Measurements from ENCODE around the gene SOSTDC1.

The SOSTDC1 gene

DNA sequence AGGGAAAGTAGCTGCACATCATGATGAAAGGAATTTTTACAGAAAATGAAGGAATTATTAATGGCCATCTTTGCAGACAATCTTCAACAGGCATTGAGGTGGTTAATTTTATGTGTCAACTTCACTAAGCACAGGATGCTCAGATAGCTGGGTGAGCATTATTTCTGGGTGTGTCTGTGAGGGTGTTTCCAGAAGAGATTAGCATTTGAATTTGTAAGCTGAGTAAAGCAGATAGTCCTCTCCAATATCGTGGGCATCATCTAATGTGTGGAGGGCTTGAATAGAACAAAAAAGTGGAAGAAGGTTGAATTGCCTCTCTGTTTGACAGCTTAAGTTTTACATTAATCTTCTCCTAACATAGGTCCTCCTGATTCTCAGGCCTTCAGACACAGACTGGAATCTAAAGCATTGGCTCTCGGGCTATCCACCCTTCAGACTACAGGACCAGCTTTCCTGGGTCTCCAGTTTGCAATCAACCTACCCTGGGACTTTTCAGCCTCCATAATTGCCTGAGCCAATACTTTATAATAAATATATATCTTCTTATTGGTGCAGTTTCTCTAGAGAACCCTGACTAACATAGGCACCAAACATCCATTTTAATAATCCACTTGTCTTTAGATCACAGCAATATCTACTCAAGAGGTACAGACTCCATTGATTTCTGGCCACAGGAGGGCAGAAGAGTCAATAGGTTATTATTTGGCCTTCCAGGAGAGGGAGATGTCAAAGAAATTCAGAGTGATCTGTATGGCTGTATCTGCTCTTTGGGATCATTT is 33.7 kb downstream of the SOSTDC1 start:
- no peak overlapping the region for H3K9ac ChIP-seq (ENCODE audit: low read depth, low read length, poor library complexity, severe bottlenecking)
- H2AFZ ChIP-seq (ENCODE audit: low read length), result no peak overlapping the region
- no peak overlapping the region for H3K4me3 ChIP-seq (ENCODE audit: low read length, poor library complexity, severe bottlenecking)
- no peaks in the 10 kb centered on the region for H3K9me2 ChIP-seq (replicated peaks; ENCODE audit: low read depth, low read length)
- H3K4me2 ChIP-seq (ENCODE audit: low read depth, low read length, poor library complexity, severe bottlenecking), result no peak overlapping the region
- H4K20me1 ChIP-seq (ENCODE audit: insufficient read depth, low read length, poor library complexity, severe bottlenecking), result no peaks in the 10 kb centered on the region
- no peaks in the 10 kb centered on the region for H3K79me2 ChIP-seq (ENCODE audit: insufficient read depth, low read length)
- peaks cover 14% of the 10 kb centered on the region for H3K4me1 ChIP-seq (ENCODE audit: insufficient read depth, low read length, poor library complexity, severe bottlenecking)
- no peaks in the 10 kb centered on the region for H3K36me3 ChIP-seq (ENCODE audit: insufficient read depth, low read length)
- no peaks in the 10 kb centered on the region for H3K27me3 ChIP-seq (ENCODE audit: insufficient read depth, low read length, poor library complexity, severe bottlenecking)
- no peaks in the 10 kb centered on the region for H3K9me3 ChIP-seq (ENCODE audit: insufficient read depth, low read depth, low read length)
- H3F3A ChIP-seq (ENCODE audit: low read depth), result no peaks in the 10 kb centered on the region
- TF ChIP-seq, protein P1, sequence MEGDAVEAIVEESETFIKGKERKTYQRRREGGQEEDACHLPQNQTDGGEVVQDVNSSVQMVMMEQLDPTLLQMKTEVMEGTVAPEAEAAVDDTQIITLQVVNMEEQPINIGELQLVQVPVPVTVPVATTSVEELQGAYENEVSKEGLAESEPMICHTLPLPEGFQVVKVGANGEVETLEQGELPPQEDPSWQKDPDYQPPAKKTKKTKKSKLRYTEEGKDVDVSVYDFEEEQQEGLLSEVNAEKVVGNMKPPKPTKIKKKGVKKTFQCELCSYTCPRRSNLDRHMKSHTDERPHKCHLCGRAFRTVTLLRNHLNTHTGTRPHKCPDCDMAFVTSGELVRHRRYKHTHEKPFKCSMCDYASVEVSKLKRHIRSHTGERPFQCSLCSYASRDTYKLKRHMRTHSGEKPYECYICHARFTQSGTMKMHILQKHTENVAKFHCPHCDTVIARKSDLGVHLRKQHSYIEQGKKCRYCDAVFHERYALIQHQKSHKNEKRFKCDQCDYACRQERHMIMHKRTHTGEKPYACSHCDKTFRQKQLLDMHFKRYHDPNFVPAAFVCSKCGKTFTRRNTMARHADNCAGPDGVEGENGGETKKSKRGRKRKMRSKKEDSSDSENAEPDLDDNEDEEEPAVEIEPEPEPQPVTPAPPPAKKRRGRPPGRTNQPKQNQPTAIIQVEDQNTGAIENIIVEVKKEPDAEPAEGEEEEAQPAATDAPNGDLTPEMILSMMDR (conservative IDR thresholded peaks at IDR 0.05; ENCODE audit: low read length), result peak; percentile 79
- TF ChIP-seq EZH2phosphoT487 (IDR thresholded peaks at IDR 0.05; ENCODE audit: borderline replicate concordance), result no peak

DNA sequence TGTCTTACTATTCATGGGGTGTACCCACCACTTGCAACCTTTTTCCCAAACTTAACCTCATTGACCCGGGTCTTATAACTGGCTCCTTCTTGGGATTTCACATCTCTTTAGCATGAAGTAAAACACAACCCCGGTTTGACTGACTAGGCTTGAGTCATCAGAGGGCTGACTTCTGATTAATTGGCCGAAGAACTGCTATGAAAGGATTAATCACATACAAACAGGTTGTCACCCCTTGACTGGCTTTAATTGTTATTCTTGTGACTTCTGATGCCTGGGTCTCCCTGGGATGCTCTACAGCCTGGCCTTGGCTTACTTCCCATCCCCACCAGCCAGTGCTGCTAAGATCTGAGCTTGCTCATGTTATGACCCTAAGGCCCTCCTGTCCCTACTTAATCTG is 35.4 kb downstream of the SOSTDC1 start:
- Histone ChIP-seq H3F3A (ENCODE audit: low read depth) (no peaks in the 10 kb centered on the region), H3K4me1 (ENCODE audit: insufficient read depth, low read length, poor library complexity, severe bottlenecking) (peaks cover 14% of the 10 kb centered on the region), H3K4me3 (ENCODE audit: low read length, poor library complexity, severe bottlenecking) (no peak overlapping the region), H3K4me2 (ENCODE audit: low read depth, low read length, poor library complexity, severe bottlenecking) (no peak overlapping the region), H3K27me3 (ENCODE audit: insufficient read depth, low read length, poor library complexity, severe bottlenecking) (no peaks in the 10 kb centered on the region), H3K9me2 (replicated peaks; ENCODE audit: low read depth, low read length) (no peaks in the 10 kb centered on the region), H3K79me2 (ENCODE audit: insufficient read depth, low read length) (no peaks in the 10 kb centered on the region), H3K9ac (ENCODE audit: low read depth, low read length, poor library complexity, severe bottlenecking) (no peak overlapping the region), H3K9me3 (ENCODE audit: insufficient read depth, low read depth, low read length) (no peaks in the 10 kb centered on the region), H4K20me1 (ENCODE audit: insufficient read depth, low read length, poor library complexity, severe bottlenecking) (no peaks in the 10 kb centered on the region), H2AFZ (ENCODE audit: low read length) (no peak overlapping the region), H3K36me3 (ENCODE audit: insufficient read depth, low read length) (no peaks in the 10 kb centered on the region)
- TF ChIP-seq, protein P1 (conservative IDR thresholded peaks at IDR 0.05; ENCODE audit: low read length), result no peak
- TF ChIP-seq EZH2phosphoT487 (IDR thresholded peaks at IDR 0.05; ENCODE audit: borderline replicate concordance), result no peak

DNA sequence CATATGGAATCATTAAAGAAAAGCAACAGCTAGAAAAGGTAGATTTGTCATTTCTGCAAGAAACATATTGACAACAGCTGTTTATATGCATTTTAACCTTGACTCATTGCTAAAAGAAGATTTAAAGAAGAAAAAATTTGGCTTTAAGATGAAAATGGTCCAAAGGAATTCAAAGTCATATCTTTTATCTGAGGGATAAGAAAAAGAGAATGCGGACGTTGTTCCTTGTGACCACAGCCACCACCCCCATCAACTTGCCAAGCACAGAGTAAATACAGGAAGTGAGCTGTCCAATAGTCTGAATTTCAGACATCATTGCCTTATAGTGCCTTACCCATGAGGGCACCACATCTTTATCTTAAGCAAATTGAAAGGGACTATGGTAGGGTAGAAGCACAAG is 36.9 kb downstream of the SOSTDC1 start:
- Histone ChIP-seq H3K9ac (ENCODE audit: low read depth, low read length, poor library complexity, severe bottlenecking) (no peak overlapping the region), H3K4me3 (ENCODE audit: low read length, poor library complexity, severe bottlenecking) (no peak overlapping the region), H3K9me2 (replicated peaks; ENCODE audit: low read depth, low read length) (no peaks in the 10 kb centered on the region), H3K27me3 (ENCODE audit: insufficient read depth, low read length, poor library complexity, severe bottlenecking) (no peaks in the 10 kb centered on the region), H4K20me1 (ENCODE audit: insufficient read depth, low read length, poor library complexity, severe bottlenecking) (no peaks in the 10 kb centered on the region), H3K36me3 (ENCODE audit: insufficient read depth, low read length) (no peaks in the 10 kb centered on the region), H2AFZ (ENCODE audit: low read length) (peak overlapping the region; percentile 51; the same call in 1 of the 2 replicates), H3F3A (ENCODE audit: low read depth) (no peaks in the 10 kb centered on the region), H3K9me3 (ENCODE audit: insufficient read depth, low read depth, low read length) (no peaks in the 10 kb centered on the region), H3K4me1 (ENCODE audit: insufficient read depth, low read length, poor library complexity, severe bottlenecking) (peaks cover 11% of the 10 kb centered on the region), H3K79me2 (ENCODE audit: insufficient read depth, low read length) (no peaks in the 10 kb centered on the region), H3K4me2 (ENCODE audit: low read depth, low read length, poor library complexity, severe bottlenecking) (no peak overlapping the region)
- no peak for TF ChIP-seq EZH2phosphoT487 (IDR thresholded peaks at IDR 0.05; ENCODE audit: borderline replicate concordance)
- TF ChIP-seq, protein P1 (conservative IDR thresholded peaks at IDR 0.05; ENCODE audit: low read length), result no peak

All from Loucy (cell line).